Pancreas (tissue), 10 donors: Measurements from ENCODE around the gene MORF4L2. TPM values are rescaled to one million over a fixed set of nuclear protein-coding genes. Genes with fewer than 3 reads are reported as not detected.
"Not testable (repeated sequence)": the region's sequence is repeated elsewhere in the genome, so short reads cannot be mapped to it uniquely, and the experiment has no call there.

Source experiments
- ATAC-seq, 4 donors: fragments of 200-7000 bp; cut with Tn5 transposase; one replicate each; pipeline versions ENCODE4 v1.8.0 to v1.9.1; 2020; ENCODE audit warnings: mild to moderate bottlenecking in 4 of 4, moderate library complexity in 4 of 4
- DNase-seq, 6 donors: peaks; one replicate each; pipeline ENCODE4 v3.0.0-alpha.2; 2020
- FAIRE-seq: peaks from 2 replicates; lab custom pipeline; 2012; peaks lifted over from hg19 to GRCh38; lab: Jason Lieb, UNC
- H3K27ac ChIP-seq, 4 donors: fragments of 200-600 bp; sonication (generic); 1 replicate in 3 of 4; 2 replicates in 1 of 4; pipeline versions ENCODE4 v1.5.0 to v1.8.0; 2020
- H3K27me3 ChIP-seq, 4 donors: fragments of 200-600 bp; one replicate each; pipeline ENCODE4 v1.8.0; 2021
- H3K36me3 ChIP-seq, 3 donors: fragments of 200-600 bp; sonication (generic) in 1 of 3; one replicate each; pipeline versions ENCODE4 v1.5.0 to v1.8.0; 2020 to 2021
- H3K4me1 ChIP-seq, 3 donors: fragments of 200-600 bp; one replicate each; pipeline ENCODE4 v1.8.0; 2021
- H3K4me3 ChIP-seq, 4 donors: fragments of 200-600 bp; sonication (generic) in 2 of 4; one replicate each; pipeline versions ENCODE4 v1.5.0 to v1.8.0; 2020 to 2021
- H3K9me3 ChIP-seq, 4 donors: fragments of 200-600 bp; one replicate each; pipeline ENCODE4 v1.8.0; 2021
- WGBS, 2 donors: extraction: QIAGEN DNeasy Blood & Tissue Kit; methylation state at CpG; one replicate each; pipeline ENCODE4 v1.1.7; 2013; 5-methylcytosine and 5-hydroxymethylcytosine counted together
- intact Hi-C, 3 donors: fragments of 100-400 bp; cut with DNase I; formaldehyde crosslinking; loops; one replicate each; pipeline versions ENCODE4 v1.11.1 to v1.14.2; 2022
- polyA plus RNA-seq, 2 donors: library from polyadenylated mRNA; stranded (reverse); fragments of 200-250 nt; gene quantifications; one replicate each; pipeline ENCODE4 v1.2.3, GENCODE V29; 2013
- total RNA-seq, 6 donors: library from RNA; stranded (reverse); fragmentation: NEBNext Ultra II Directional in 4 of 6; extraction: Animal tissue kit (Norgen Biotek cat#: 25700) in 4 of 6; gene quantifications; one replicate each; pipeline versions ENCODE4 v1.2.1 to v1.2.4, GENCODE V29; 2021 to 2023
- TF ChIP-seq, protein P1 (sequence below), 4 donors: fragments of 200-600 bp; sonication (generic) in 3 of 4; IDR thresholded peaks; one replicate each; pipeline versions ENCODE4 v1.5.0 to v1.8.0; 2021; ENCODE audit warnings: antibody characterized with exemption in 4 of 4
- donor health status: healthy with polysubstance abuse.
- donor health status: DM: no; HTN: no; CAD: no; lungs with moderate emphysema.
- donor health status: DM: no; HTN: no; CAD: no.
- donor health status: control.
- donor health status: control.
- donor health status: Bipolar disorder and iron deficiency.
- donor health status: DM: yes; HTN: yes; CAD: no.
- donor health status: DM: no; HTN: no; CAD: no.
- donor health status: DM: no; HTN: no; CAD: no.
- donor health status: DM: yes; HTN: yes; CAD: no.

MORF4L2 gene
- total and polyA plus RNA-seq, 8 donors: 83.2 to 191 (median 125) TPM

DNA sequence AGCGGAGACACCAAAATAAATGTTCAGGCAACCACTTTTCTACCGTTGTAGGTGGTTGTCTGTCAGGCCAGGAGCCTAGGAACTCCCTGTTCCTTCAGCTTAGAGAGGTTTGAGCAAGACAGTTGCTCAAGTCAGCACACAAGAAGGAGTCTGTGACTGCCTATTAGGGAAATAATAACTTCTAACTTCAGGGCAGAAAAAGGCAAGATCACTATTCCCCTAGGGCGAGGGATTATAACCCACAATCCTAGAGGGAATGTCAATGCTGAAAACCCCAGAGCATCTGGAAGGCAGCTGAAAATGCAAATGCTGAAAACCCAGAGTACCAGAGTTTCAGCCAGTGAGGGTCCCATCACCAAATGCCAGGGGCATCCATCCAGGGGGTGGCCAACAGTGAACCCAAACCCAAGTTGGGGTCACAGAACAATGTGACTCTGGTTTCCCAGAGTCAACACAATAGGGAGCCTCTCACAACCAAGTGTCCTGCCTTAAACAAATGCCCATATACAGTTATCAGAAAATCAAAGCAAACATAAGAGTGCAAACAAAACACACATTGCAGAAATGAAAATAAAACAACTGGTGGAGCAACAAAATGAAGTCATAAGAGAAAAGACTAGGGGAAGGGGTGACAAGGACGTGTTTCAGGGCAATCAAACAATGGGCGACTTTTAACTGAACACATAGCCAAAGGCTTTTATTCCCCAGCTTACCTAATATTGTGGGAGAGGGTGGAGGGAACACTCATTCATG lies 27.6 kb downstream of the MORF4L2 start:
- intact Hi-C loops: no loop called here
- Histone ChIP-seq H3K36me3 (no peaks in the 10 kb centered on the region), H3K9me3 (no peaks in the 10 kb centered on the region), H3K4me3 (no peak overlapping the region), H3K4me1 (no peaks in the 10 kb centered on the region), H3K27me3 (peaks cover 0 to 9% (median 0%) of the 10 kb centered on the region in 4 donors), H3K27ac (no peak overlapping the region)
- WGBS, 2 donors: 48 to 71% methylated on average over 5 of the region's 5 CpGs
- no peak for ATAC-seq
- no peak for DNase-seq
- TF ChIP-seq, protein P1, sequence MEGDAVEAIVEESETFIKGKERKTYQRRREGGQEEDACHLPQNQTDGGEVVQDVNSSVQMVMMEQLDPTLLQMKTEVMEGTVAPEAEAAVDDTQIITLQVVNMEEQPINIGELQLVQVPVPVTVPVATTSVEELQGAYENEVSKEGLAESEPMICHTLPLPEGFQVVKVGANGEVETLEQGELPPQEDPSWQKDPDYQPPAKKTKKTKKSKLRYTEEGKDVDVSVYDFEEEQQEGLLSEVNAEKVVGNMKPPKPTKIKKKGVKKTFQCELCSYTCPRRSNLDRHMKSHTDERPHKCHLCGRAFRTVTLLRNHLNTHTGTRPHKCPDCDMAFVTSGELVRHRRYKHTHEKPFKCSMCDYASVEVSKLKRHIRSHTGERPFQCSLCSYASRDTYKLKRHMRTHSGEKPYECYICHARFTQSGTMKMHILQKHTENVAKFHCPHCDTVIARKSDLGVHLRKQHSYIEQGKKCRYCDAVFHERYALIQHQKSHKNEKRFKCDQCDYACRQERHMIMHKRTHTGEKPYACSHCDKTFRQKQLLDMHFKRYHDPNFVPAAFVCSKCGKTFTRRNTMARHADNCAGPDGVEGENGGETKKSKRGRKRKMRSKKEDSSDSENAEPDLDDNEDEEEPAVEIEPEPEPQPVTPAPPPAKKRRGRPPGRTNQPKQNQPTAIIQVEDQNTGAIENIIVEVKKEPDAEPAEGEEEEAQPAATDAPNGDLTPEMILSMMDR (IDR thresholded peaks at IDR 0.05): no peak
- FAIRE-seq: no peak

DNA sequence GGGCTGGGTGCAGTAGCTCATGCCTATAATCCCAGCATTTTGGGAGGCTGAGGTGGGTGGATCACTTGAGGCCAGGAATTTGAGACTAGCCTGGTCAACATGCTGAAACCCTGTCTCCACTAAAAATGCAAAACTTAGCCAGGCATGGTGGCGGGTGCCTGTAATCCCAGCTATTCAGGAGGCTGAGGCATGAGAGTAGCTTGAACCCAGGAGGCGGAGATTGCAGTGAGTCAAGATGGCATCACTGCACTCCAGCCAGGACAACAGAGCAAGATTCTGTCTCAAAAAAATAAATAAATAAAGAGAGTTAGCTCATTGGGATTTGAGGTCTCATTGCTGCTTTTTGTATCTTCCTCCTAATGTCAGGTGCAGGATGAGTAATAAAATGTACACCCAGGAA lies 29.4 kb downstream of the MORF4L2 start:
- H3K27ac ChIP-seq, H3K36me3 ChIP-seq, H3K4me3 ChIP-seq, FAIRE-seq, DNase-seq, intact Hi-C loops, ATAC-seq, H3K9me3 ChIP-seq, H3K27me3 ChIP-seq, H3K4me1 ChIP-seq: not testable (repeated sequence)
- 96 to 97% methylated on average over 2 of the region's 2 CpGs for WGBS, 2 donors

DNA sequence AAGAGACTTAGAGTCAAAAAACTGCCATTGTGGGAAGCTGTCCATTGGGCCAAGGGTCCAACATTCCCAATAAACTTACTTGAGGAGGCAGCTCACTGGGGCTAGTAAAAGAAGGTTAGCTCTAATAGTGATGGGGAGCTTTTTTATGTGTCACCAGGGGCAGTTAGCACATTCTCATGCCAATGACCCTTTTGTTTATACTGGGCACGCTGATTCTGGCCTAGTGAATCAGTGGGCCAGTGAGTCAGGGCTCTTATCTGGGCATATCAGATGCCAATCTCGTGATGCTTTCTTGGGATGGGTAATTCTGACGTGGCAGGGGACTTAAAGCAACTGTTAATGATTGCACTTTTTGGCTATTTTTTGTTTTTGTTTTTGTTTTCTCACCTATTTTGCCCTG lies 29.9 kb downstream of the MORF4L2 start:
- no peak overlapping the region for H3K27ac ChIP-seq
- DNase-seq (no peak), ATAC-seq (no peak), FAIRE-seq (no peak)
- intact Hi-C loops: no loop called here
- TF ChIP-seq, protein P1 (IDR thresholded peaks at IDR 0.05): no peak
- no peaks in the 10 kb centered on the region for H3K9me3 ChIP-seq
- no peaks in the 10 kb centered on the region for H3K27me3 ChIP-seq
- H3K4me1 ChIP-seq: no peaks in the 10 kb centered on the region
- H3K4me3 ChIP-seq: no peak overlapping the region
- WGBS, 2 donors: 49 to 73% methylated on average over 3 of the region's 3 CpGs
- H3K36me3 ChIP-seq: no peaks in the 10 kb centered on the region

DNA sequence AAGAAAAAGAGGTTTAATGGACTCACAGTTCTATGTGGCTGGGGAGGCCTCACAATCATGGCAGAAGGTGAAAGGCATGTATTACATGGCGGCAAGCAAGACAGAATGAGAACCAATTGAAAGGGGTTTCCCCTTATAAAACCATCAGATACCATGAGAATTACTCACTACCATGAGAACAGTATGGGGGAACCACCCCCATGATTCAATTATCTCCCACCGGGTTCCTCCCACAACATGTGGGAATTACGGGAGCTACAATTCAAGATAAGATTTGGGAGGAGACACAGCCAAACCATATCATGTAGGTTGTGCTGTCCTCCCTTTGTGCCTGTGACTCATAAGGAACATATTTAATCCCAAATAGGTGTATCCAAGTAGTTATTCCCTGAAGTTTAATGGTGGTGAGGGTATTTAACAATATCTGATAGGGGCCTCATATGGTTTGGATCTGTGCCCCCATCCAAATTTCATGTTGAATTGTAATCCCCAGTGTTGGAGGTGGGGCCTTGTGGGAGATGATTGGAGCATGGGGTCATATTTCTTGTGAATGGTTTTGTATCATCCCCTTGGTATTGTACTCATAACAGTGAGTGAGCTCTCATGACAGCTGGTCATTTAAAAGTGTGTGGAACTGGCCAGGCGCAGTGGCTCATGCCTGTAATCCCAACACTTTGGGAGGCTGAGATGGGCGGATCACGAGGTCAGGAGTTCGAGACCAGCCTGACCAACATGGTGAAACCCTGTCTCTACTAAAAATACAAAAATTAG lies 31.1 kb downstream of the MORF4L2 start:
- H3K4me3 ChIP-seq, intact Hi-C loops, H3K27me3 ChIP-seq, H3K36me3 ChIP-seq, H3K27ac ChIP-seq, FAIRE-seq, H3K4me1 ChIP-seq, H3K9me3 ChIP-seq, DNase-seq, ATAC-seq: not testable (repeated sequence)
- WGBS, 2 donors: 84 to 89% methylated on average over 7 of the region's 7 CpGs

DNA sequence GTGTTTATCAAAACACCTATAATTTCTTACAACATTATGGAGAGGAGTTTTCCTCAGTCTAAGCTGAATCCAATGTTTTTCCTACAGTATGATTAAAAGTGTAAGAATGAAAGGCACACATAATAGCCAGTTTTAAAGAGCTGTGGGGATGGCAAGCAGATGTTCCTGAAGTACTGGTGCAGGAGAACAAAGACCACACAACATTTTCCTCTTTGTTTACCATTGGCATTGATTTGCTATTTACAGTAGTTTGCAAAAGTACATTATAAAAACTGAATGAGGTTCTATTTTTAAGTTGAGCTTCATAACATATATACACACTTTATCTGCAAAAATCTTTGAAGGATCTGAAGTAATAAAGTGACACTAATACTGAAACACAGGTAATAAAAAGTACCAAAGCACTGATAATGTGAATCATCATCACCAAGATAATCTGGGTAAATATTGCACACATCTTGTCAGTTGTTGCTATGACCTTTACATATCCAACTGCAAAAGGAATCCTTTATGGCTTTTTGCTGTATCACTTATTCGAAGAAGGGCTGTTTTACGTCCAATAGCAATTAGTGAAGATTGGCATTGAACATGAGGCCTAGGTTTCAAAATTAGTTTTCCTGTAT lies 35.2 kb downstream of the MORF4L2 start:
- Histone ChIP-seq H3K27ac (no peak overlapping the region), H3K4me1 (no peaks in the 10 kb centered on the region), H3K36me3 (no peaks in the 10 kb centered on the region), H3K27me3 (no peaks in the 10 kb centered on the region), H3K4me3 (no peak overlapping the region), H3K9me3 (no peaks in the 10 kb centered on the region)
- intact Hi-C loops: no loop called here
- FAIRE-seq (no peak), ATAC-seq (no peak), DNase-seq (no peak)
- TF ChIP-seq, protein P1 (IDR thresholded peaks at IDR 0.05): no peak
- WGBS, 2 donors: 92 to 95% methylated on average over 2 of the region's 2 CpGs
